ENCODE data around the gene VPS37C. TPM values are rescaled to one million over a fixed set of nuclear protein-coding genes. Genes with fewer than 3 reads are reported as not detected.

Gene VPS37C
- total and polyA plus RNA-seq, 10 donors = 6.1 to 32.3 (median 20.5) TPM

DNA sequence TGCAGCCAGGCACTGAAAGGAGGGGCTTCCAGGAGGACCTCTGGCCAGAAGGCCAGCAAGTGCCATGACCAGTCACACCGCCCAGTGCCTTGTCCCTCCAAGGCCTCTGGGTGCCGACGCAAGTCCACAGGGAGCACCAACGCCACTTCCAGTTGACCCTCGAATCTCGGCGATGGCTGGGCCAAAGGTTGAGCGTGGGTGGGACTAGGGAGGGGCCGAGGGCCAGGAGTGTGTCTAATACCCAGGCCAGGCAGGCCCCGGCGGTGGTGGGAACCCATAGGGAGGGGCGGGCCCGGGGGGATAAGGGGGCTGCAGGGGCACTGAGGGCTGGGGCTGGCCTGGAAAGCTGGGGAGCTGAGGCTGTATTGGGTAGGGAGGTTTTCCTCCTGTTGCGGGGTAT is 29.6 kb downstream of the VPS37C start:
- no peak overlapping the region for H3K27ac ChIP-seq
- H3K4me1 ChIP-seq = peaks cover 6 to 25% (median 14%) of the 10 kb centered on the region in 6 donors
- DNase-seq = no peak
- 74 to 93% (median 90%) methylated on average over 10 to 14 of the region's 14 CpGs for WGBS, 5 donors
- no peaks in the 10 kb centered on the region for H3K27me3 ChIP-seq (replicated peaks in 1 of 7)
- TF ChIP-seq POLR2A (IDR thresholded peaks at IDR 0.05) = no peak
- no peak overlapping the region for H3K4me3 ChIP-seq
- intact Hi-C loops (cut with DNase I; ENCODE audit: low total_unique reads) = loop anchor here (2.0 kb wide), 1 partner anchor 161 kb away; the partner anchor contains the start of gene CD6
- peaks cover 0 to 80% (median 32%) of the 10 kb centered on the region in 6 donors for H3K36me3 ChIP-seq
- no peaks in the 10 kb centered on the region for H3K9me3 ChIP-seq

DNA sequence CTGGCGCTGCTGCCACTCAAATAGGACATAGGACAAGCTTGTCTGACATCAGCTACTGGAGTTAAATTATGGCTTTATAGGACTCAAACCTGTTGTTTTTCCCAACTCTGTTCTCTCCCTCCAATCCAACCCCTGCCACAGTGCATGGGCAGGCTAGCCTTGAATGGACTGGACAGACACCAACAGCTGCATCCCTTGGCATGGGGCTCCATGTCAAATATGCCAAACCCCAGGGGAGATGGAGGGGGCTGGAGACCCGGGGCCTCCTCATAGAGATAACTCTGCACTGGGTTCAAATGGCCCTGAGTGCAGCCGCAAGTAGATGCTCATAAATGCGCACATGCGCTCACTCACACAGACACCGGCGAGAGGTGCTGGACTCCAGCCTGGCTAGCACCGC is 30.0 kb downstream of the VPS37C start:
- H3K4me3 ChIP-seq = no peak overlapping the region
- TF ChIP-seq POLR2AphosphoS5 (IDR thresholded peaks at IDR 0.05) = no peak
- TF ChIP-seq, protein P1, sequence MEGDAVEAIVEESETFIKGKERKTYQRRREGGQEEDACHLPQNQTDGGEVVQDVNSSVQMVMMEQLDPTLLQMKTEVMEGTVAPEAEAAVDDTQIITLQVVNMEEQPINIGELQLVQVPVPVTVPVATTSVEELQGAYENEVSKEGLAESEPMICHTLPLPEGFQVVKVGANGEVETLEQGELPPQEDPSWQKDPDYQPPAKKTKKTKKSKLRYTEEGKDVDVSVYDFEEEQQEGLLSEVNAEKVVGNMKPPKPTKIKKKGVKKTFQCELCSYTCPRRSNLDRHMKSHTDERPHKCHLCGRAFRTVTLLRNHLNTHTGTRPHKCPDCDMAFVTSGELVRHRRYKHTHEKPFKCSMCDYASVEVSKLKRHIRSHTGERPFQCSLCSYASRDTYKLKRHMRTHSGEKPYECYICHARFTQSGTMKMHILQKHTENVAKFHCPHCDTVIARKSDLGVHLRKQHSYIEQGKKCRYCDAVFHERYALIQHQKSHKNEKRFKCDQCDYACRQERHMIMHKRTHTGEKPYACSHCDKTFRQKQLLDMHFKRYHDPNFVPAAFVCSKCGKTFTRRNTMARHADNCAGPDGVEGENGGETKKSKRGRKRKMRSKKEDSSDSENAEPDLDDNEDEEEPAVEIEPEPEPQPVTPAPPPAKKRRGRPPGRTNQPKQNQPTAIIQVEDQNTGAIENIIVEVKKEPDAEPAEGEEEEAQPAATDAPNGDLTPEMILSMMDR (IDR thresholded peaks at IDR 0.05 in 8 of 11, conservative IDR thresholded peaks at IDR 0.05 in 3 of 11) = no peak
- no peak for TF ChIP-seq POLR2A (IDR thresholded peaks at IDR 0.05)
- peaks cover 0 to 84% (median 32%) of the 10 kb centered on the region in 6 donors for H3K36me3 ChIP-seq
- no peak for DNase-seq
- intact Hi-C loops (cut with DNase I; ENCODE audit: low total_unique reads) = loop anchor here (2.0 kb wide), 1 partner anchor 160 kb away; the partner anchor contains the start of gene CD6
- H3K9me3 ChIP-seq = no peaks in the 10 kb centered on the region
- 90 to 100% (median 95%) methylated on average over 1 to 8 of the region's 8 CpGs for WGBS, 5 donors
- peaks cover 6 to 29% (median 14%) of the 10 kb centered on the region in 6 donors for H3K4me1 ChIP-seq
- peak overlapping the region in 2 of 8 donors; percentile 20 to 58 for H3K27ac ChIP-seq
- H3K27me3 ChIP-seq (replicated peaks in 1 of 7) = no peaks in the 10 kb centered on the region

DNA sequence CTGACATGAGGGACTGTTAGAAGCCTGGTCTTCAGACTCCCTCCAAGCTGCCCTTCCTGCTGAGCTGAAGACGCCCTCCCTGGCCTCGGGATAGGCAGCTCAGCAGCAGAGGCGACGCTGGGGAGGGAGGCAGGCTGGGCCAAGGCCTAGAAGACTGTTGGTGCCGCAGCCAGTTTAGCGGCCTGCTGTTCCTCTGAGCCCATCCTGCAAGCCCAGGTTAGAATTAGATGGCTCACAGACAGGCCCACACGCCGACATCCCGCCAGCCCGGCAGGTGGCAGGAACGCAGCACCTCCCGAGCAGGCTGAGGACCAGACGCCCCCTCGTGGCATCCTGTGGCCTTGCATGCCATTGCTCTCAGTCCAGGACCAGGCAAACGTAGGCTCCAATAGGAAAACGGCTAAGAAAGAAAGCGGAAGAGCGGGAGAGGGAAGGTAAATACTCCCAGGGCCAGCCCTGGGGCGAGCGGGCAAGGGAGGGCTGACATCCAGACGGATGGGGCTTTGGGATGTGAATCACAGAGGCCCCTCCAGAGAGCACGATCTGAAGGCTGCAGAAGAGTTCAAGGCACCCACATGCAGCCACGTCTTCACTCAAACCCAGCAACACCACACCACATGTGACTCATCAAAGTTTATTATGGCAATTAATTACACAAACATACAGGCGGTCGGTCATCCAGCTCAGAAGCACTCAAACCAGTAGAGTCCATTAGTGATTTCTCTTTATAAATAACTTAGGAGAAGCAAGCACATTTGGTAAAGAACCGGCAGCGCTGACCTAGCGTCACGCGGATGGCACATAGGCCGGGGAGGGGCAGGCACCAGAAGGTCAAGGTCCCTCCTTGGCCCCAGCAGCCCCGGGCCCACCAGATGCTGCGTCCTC is 31.3 kb downstream of the VPS37C start:
- intact Hi-C loops (cut with DNase I; ENCODE audit: low total_unique reads) = loop anchor here (2.0 kb wide), 1 partner anchor 159 kb away; the partner anchor contains the start of gene CD6
- Histone ChIP-seq H3K27me3 (replicated peaks in 1 of 7) (no peaks in the 10 kb centered on the region), H3K36me3 (peaks cover 0 to 88% (median 30%) of the 10 kb centered on the region in 6 donors), H3K4me3 (peak overlapping the region in 2 of 8 donors; percentile 15 to 41), H3K27ac (peak overlapping the region in 7 of 8 donors; percentile 24 to 68 (median 60)), H3K4me1 (peaks cover 6 to 31% (median 14%) of the 10 kb centered on the region in 6 donors), H3K9me3 (no peaks in the 10 kb centered on the region)
- 20 to 33% (median 31%) methylated on average over 33 of the region's 33 CpGs for WGBS, 5 donors
- TF ChIP-seq POLR2A (IDR thresholded peaks at IDR 0.05) (no peak), POLR2AphosphoS5 (IDR thresholded peaks at IDR 0.05) (peak; percentile 78 to 86 (median 82))
- TF ChIP-seq, protein P1 (IDR thresholded peaks at IDR 0.05 in 8 of 11, conservative IDR thresholded peaks at IDR 0.05 in 3 of 11) = peak; percentile 99 to 100 (median 100)
- peak; percentile 98 for DNase-seq

DNA sequence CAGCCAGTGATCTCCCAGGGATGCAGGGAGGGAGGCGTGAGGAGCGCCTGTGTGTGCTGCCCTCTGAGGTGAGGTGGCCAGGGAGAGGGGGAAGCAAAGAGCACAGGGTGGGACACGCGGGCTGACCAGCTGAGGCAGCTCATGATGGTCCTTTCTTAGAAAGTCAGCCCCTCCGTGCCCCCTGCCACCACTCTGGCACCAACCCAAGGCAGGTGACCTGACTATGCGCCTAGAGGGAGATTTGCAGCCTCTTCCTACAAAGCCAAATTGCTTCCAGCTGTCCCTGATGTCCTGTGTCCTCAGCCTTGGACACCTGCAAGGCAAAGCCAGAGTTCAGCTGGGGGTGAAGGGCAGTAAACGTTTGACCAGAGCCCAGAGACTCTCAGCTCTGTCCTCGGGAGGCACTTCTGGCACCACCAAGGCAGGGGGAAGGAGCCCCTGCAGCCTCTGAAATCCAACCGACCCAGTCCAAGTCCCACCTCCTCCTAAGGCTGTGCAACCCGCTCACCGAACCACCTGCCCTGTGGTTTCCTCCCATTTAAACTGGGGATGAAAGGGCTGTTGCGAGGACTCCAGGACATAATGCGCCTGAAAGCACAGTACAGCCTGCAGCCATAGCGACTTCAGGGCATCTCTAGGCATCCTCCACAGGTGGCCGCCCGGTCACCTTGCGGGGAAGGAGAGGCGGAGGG is 32.1 kb downstream of the VPS37C start:
- Histone ChIP-seq H3K27ac (peak overlapping the region in 7 of 8 donors; percentile 24 to 68 (median 58)), H3K27me3 (replicated peaks in 1 of 7) (no peaks in the 10 kb centered on the region), H3K9me3 (no peaks in the 10 kb centered on the region), H3K4me1 (peaks cover 6 to 31% (median 14%) of the 10 kb centered on the region in 6 donors), H3K36me3 (peaks cover 0 to 87% (median 26%) of the 10 kb centered on the region in 6 donors), H3K4me3 (no peak overlapping the region)
- TF ChIP-seq, protein P1 (IDR thresholded peaks at IDR 0.05 in 8 of 11, conservative IDR thresholded peaks at IDR 0.05 in 3 of 11) = no peak
- TF ChIP-seq POLR2AphosphoS5 (IDR thresholded peaks at IDR 0.05) = peak in 1 of 3 donors; percentile 6
- DNase-seq = no peak
- whole genome bisulfite sequencing, 5 donors = 81 to 91% (median 85%) methylated on average over 13 to 18 of the region's 18 CpGs
- intact Hi-C loops (cut with DNase I; ENCODE audit: low total_unique reads) = no loop called here
